H1 (cell line): Measurements from ENCODE around the gene POFUT2.

ENCODE experiments used
- ATF2 ChIP-seq: IDR thresholded peaks from 2 replicates; pipeline ENCODE4 v1.6.1; 2012; ENCODE audit warnings: low read length, inconsistent platforms
- EP300 ChIP-seq, 2 experiments: IDR thresholded peaks; 1 replicate in 1 of 2; 2 replicates in 1 of 2; pipeline ENCODE4 v1.6.1; 2011 to 2012; ENCODE audit warnings: low read depth in 2 of 2, low read length in 2 of 2, mild to moderate bottlenecking in 2 of 2, borderline replicate concordance in 1 of 2, inconsistent platforms in 1 of 2, moderate library complexity in 1 of 2
- GABPA ChIP-seq: IDR thresholded peaks from 2 replicates; pipeline ENCODE4 v1.6.1; 2011; ENCODE audit warnings: mild to moderate bottlenecking, low read length, moderate library complexity, borderline replicate concordance; ENCODE audit not compliant: insufficient read depth
- HDAC2 ChIP-seq, 2 experiments: fragments of 300-600 bp in 1 of 2; sonication (generic) in 1 of 2; IDR thresholded peaks; 2 replicates each; pipeline ENCODE4 v1.6.1; 2011 to 2012; ENCODE audit warnings: low read depth in 2 of 2, low read length in 2 of 2, mild to moderate bottlenecking in 2 of 2, moderate library complexity in 2 of 2, borderline replicate concordance in 1 of 2, inconsistent platforms in 1 of 2
- JUN ChIP-seq: IDR thresholded peaks from 2 replicates; pipeline ENCODE4 v1.6.1; 2011; ENCODE audit warnings: low read depth, mild to moderate bottlenecking, improper control_type of control experiment, low read length
- POLR2A ChIP-seq, 2 experiments: IDR thresholded peaks; 1 replicate in 1 of 2; 2 replicates in 1 of 2; pipeline ENCODE4 v1.6.1; 2011; ENCODE audit warnings: low read depth in 2 of 2, low read length in 2 of 2, mild to moderate bottlenecking in 2 of 2; ENCODE audit errors: control extremely low read depth in 1 of 2
- USF2 ChIP-seq: IDR thresholded peaks from 2 replicates; pipeline ENCODE4 v1.6.1; 2011; ENCODE audit warnings: low read length, improper control_type of control experiment
- YY1 ChIP-seq: IDR thresholded peaks from 2 replicates; pipeline ENCODE4 v1.6.1; 2011; ENCODE audit warnings: low read depth, mild to moderate bottlenecking, low read length
- ZNF274 ChIP-seq: IDR thresholded peaks from 2 replicates; pipeline ENCODE4 v1.7.0; 2012; ENCODE audit warnings: low read length, borderline replicate concordance; ENCODE audit errors: extremely low read depth
- TF ChIP-seq, protein P1 (sequence below), 3 experiments: IDR thresholded peaks; 1 replicate in 2 of 3; 2 replicates in 1 of 3; pipeline versions ENCODE4 v1.5.1 to v1.6.1; 2011; ENCODE audit warnings: low read length in 3 of 3, mild to moderate bottlenecking in 3 of 3, inconsistent platforms in 2 of 3, low read depth in 1 of 3, moderate library complexity in 1 of 3; ENCODE audit not compliant: insufficient read depth in 1 of 3; ENCODE audit errors: control extremely low read depth in 1 of 3

DNA sequence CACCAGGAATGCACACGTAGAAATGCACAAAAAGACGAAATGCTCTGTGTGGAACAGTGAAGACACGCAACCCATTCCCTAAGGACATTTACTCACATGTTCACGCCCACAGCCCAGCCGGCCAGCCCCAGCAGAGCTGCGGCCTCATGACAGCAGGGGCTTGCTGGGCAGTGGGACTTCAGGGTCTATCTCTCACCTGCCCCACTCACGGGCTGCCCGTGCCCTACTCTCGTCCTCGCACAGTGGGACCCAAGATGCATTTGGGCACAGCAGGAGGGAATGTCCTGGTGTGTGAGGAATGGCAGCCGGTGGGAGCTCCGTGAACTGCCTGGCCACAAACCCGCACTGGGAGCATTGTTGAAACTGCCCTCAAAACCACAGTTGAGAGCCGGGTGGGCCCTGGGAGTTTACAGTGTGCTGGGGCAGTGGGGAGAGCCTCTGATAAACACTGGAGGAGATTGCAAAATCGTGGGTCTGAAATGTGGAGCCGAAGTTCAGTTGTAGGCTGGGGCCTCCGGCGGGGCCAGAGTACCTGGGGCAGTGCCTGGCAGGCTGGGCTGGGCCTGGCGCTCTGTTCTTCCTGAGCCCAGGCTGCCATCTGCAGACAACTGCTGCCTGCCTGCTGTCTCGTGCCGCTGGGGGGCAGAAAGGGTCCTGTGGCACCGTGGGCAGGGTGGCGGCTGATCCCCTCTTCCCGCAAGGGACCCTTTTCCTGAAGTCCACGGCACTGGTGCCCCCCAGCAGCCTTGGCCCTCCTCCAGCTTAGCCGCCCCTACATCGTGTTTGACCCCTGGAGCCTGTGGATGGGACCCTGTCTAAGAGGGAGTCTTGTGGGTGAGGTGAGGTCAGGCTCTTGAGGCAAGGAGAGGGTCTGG is 20.7 kb upstream of the POFUT2 start:
- no peak for TF ChIP-seq USF2
- TF ChIP-seq, protein P1, sequence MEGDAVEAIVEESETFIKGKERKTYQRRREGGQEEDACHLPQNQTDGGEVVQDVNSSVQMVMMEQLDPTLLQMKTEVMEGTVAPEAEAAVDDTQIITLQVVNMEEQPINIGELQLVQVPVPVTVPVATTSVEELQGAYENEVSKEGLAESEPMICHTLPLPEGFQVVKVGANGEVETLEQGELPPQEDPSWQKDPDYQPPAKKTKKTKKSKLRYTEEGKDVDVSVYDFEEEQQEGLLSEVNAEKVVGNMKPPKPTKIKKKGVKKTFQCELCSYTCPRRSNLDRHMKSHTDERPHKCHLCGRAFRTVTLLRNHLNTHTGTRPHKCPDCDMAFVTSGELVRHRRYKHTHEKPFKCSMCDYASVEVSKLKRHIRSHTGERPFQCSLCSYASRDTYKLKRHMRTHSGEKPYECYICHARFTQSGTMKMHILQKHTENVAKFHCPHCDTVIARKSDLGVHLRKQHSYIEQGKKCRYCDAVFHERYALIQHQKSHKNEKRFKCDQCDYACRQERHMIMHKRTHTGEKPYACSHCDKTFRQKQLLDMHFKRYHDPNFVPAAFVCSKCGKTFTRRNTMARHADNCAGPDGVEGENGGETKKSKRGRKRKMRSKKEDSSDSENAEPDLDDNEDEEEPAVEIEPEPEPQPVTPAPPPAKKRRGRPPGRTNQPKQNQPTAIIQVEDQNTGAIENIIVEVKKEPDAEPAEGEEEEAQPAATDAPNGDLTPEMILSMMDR (IDR thresholded peaks at IDR 0.05; ENCODE audit: control extremely low read depth in 1 of 3, insufficient read depth in 1 of 3, low read depth in 1 of 3, low read length in 3 of 3), result no peak
- no peak for TF ChIP-seq EP300 (IDR thresholded peaks at IDR 0.05; ENCODE audit: borderline replicate concordance in 1 of 2, low read depth in 2 of 2, low read length in 2 of 2)
- TF ChIP-seq ZNF274, result no peak
- TF ChIP-seq ATF2, result no peak
- TF ChIP-seq GABPA, result no peak
- no peak for TF ChIP-seq YY1
- TF ChIP-seq JUN, result no peak
- TF ChIP-seq HDAC2 (IDR thresholded peaks at IDR 0.05; ENCODE audit: borderline replicate concordance in 1 of 2, low read depth in 2 of 2, low read length in 2 of 2), result no peak
- no peak for TF ChIP-seq POLR2A (IDR thresholded peaks at IDR 0.05; ENCODE audit: control extremely low read depth in 1 of 2, low read depth in 2 of 2, low read length in 2 of 2)
